CD4-positive, alpha-beta T cell treated with Interleukin-6 at 100 ng/mL for 8 hours (primary cell): ENCODE results near the gene PRDM16.

Experiments
- DNase-seq: peaks from one replicate; pipeline ENCODE4 v3.0.0-alpha.2; 2020; ENCODE audit warnings: mixed read lengths, low spot score

Gene PRDM16

GRCh38 chr1:3397311-3397710 lies 328.3 kb downstream of the PRDM16 start:
- DNase-seq = no peak

GRCh38 chr1:3398396-3399140 lies 329.6 kb downstream of the PRDM16 start:
- DNase-seq = no peak

- DNase-seq = no peak
Measured at GRCh38 chr1:3399732-3400131, 330.7 kb downstream of the PRDM16 start.

GRCh38 chr1:3401585-3402257 lies 332.7 kb downstream of the PRDM16 start:
- no peak for DNase-seq

- no peak for DNase-seq
Measured at GRCh38 chr1:3402258-3403010, 333.4 kb downstream of the PRDM16 start.

- no peak for DNase-seq
Measured at GRCh38 chr1:3403011-3403345, 334.0 kb downstream of the PRDM16 start.

GRCh38 chr1:3403388-3404231 lies 334.6 kb downstream of the PRDM16 start:
- DNase-seq = no peak

- DNase-seq = no peak
Measured at GRCh38 chr1:3404301-3404700, 335.3 kb downstream of the PRDM16 start.

GRCh38 chr1:3404801-3405200 lies 335.8 kb downstream of the PRDM16 start:
- DNase-seq = no peak

- no peak for DNase-seq
Measured at GRCh38 chr1:3405491-3405890, 336.5 kb downstream of the PRDM16 start.

GRCh38 chr1:3405974-3406867 lies 337.2 kb downstream of the PRDM16 start:
- DNase-seq = no peak

- no peak for DNase-seq
Measured at GRCh38 chr1:3407021-3407420, 338.0 kb downstream of the PRDM16 start.

- DNase-seq = no peak
Measured at GRCh38 chr1:3408751-3409266, 339.8 kb downstream of the PRDM16 start.

- no peak for DNase-seq
Measured at GRCh38 chr1:3409366-3410141, 340.6 kb downstream of the PRDM16 start.

GRCh38 chr1:3410142-3410925 lies 341.3 kb downstream of the PRDM16 start:
- no peak for DNase-seq

- DNase-seq = no peak
Measured at GRCh38 chr1:3411806-3412205, 342.8 kb downstream of the PRDM16 start.

GRCh38 chr1:3412376-3412775 lies 343.4 kb downstream of the PRDM16 start:
- DNase-seq = no peak

- DNase-seq = no peak
Measured at GRCh38 chr1:3413975-3414710, 345.1 kb downstream of the PRDM16 start.
